Astrocyte of the hippocampus (primary cell): ENCODE data around the gene CMBL.
A peak's percentile ranks its signal among the peaks of the same experiment; 100 is the strongest.
"Not testable (repeated sequence)": the region's sequence is repeated elsewhere in the genome, so short reads cannot be mapped to it uniquely, and the experiment has no call there.

Source experiments
- DNase-seq: peaks from one replicate; pipeline ENCODE4 v3.0.0; 2011; ENCODE audit warnings: low read depth, low spot score

CMBL gene

DNA sequence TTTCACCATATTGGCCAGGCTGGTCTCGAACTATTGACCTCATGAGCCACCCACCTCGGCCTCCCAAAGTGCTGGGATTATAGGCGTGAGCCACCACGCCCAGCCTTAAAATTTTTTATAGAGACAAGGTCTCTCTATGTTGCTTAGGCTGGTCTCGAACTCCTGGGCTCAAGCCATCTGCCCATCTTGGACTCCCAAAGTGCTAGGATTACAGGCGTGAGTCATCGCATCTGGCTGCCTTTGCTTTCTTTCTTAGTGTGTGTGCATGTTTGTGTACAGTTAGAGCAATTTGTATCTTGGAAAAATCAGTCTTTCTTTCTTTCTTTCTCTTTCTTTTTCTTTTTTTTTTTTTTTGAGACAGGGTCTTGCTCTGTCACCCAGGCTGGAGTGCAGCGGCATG lies 22.3 kb downstream of the CMBL start:
- not testable (repeated sequence) for DNase-seq

DNA sequence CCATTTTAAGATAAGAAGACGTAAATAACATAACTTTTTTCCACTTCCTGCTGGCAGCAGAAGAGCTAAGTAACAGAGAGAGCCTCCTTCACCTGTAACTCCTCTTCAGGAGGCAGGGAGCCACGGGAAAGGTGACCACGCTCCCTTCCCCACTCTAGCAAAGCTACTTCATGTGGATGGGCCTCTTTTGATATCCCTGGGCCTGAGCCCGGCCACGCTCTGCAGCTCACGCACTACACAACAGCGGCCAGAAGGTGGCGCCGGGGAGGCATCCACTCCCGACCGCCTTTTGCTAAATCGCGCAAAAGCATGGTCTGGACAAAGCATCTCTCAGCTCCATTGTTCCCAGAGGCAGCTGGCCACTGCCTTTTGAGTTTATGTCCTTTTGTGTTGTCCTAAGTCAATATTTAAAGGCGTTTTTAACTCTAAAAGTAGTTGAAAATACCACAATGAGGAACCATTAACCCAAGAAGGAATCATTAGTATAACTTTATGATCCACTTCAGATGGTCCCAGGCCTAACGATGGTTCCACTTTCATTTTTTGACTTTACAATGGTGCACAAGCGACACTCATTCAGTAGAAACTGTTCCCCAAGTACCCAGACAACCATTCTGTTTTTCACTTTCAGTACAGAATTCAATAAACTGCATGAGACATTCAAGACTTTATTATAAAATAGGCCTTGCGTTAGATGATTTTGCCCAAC lies 23.6 kb downstream of the CMBL start:
- DNase-seq, result peak; percentile 91

DNA sequence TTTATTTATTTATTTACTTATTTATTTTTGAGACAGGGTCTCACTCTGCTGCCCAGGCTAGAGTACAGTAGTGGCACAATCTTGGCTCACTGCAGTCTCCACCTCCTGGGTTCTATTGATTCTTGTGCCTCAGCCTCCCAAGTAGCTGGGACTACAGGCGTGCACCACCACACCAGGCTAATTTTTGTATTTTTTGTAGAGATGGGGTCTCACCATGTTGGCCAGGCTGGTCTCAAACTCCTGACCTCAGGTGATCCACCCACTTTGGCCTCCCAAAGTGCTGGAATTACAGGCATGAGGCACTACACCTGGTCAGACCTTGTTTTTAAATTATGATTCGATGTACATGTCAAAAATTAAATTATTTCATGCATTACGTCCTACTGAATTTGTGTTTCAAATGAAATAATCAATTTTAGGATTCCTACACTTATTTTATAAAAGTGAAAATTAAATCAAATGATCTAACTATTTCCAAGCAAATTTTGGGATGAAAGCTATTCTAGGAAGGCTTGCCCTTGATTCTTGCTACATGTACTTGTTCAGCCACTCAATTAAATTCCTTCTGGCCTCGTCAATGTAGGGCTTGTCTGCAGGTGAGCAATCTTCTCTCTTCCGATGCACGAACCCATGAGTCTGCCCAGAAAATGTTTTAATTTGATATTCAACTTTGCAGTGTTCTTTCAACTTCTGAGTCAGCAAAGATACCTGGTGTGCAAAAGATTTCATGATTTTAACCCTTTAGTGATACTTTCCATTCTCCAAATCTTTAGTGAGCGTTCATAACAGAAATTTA lies 27.6 kb downstream of the CMBL start:
- DNase-seq, result no peak

DNA sequence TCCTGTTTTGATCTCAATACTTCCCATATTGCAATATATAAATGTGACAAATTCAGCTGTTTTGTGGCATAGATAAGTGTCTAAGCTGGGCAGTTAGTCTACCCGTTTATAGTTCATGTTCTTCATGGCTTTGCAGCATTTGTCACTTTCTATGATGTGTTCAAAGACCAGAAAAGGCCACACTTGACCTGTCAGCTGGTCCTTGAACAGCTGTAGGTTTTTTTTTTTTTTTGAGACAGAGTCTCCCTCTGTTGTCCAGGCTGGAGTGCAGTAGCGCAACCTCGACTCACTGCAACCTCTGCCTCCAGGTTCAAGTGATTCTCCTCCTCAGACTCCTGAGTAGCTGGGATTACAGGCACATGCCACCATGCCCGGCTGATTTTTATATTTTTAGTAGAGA lies 28.4 kb downstream of the CMBL start:
- DNase-seq, result no peak

DNA sequence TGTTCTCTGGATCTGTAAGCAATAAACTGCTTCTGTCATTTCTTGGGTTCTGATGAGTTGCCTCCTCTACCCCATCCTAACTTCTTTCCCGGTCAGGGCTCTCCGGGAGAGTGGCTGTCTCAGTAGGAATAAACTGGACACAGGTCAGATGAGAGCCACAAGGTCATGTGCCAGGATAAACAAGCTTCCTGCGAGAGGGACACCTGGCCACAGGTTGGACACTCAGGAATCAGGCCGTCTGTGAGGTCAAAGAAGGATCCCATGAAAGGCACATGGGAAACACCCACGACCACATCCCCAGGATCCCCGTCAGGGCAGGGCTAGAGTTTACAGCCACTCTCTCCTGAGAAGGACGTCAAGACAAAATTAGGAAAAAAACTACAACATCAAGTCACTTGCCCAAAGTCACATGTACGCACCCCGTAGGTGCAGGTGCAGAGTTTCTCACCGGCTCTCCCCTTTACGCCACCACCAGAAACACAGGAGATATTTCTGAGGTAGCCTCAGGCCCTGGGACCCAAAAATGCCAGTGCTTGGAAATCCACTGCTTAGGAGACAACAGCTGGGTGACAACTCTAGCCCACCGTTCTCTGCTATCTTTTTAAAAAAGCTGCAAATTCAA lies 28.9 kb downstream of the CMBL start:
- DNase-seq, result no peak

DNA sequence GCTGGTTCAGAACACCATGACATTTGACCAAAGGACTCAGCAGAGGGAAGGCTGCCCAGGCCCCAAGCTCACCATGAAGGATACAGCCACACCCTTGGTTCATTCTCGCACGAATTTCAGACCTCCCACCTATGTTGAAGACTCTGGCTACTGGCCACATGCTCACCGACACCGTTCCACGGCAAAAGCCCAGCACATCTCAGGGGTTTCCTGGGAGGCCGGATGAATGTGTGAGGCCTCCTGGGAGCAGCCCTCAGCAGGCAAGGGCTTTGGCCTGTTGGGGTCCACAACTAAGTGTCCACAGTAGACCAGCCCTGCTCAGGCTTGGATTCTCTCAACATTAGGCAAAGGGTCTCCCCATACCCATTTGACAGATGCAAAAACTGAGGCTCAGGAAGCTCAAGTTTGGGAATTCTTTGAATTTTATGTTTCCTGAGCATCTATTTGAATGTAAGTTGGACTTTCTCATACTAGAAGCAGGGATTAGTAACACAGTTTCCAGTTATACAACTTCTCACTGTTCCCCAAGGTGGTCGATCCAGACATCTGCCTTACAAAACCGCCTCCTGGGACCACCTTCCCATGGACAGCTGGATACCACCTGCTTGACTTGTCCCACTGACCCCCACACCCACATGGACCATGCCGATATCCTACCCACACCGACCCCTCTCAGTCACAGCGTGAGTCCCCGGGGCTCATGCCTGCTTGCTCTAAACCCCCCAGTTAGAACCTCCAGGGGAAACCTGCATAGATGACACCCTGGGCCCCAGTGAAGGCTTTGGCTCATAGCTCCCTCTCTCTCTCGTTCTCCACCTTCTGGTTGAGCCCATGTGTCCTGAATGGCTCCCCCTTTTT lies 29.7 kb downstream of the CMBL start:
- no peak for DNase-seq

DNA sequence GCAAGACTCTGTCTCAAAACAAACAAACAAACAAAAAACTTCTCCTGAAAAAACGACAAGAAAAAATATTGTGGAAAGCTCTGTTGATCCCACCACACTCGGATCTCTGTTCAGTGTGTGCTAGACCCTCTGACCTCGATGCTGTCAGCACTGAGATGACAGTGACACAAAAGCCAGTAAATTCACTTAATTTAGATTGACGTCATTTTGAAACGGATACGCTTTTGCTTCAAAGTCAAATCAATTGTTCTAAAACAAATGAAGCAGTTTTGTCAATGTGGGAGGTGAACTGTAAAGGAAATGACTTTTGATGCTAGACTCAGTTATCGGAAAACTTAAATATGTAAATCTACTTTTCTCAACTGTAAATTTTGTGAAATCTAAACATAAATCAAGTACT lies 31.0 kb downstream of the CMBL start:
- no peak for DNase-seq

DNA sequence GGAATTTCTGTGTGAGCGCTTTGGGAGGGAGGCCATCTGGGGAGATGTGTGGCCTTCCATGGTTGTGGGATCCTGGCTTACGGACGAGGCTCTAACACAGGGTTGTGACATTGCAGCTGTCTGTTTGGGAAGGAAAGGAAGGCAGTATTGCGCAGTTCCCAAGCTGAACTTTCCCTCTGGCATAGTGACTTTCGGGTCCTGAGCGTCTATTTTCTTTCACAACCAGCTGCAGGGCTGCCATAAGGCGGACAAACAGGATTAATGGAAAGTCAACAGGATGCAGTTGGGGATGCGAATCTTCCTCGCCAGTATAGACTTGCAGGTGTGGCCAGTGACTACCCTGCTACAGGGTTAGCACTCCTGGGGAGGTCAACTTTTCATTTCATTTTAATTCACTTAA lies 31.7 kb downstream of the CMBL start:
- no peak for DNase-seq

DNA sequence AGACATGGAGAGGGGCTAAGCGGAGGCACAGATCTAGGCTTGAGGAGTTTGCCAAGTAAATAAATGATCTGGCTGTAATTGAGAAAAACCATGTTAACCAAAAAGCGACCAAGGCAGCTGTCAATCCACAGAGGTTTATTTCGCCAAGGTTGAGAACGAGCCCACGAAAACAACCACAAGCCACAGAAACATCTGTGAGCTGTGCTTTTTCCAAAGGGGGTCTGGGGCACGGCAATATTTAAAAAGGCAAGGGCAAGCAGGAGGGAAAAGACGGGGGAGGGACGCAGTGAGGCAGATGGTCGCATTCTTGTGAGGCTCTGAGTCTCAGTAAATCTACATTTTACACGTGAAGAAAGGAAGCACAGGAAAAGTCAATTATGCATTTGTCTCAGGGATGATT lies 32.2 kb downstream of the CMBL start:
- peak; percentile 30 for DNase-seq

DNA sequence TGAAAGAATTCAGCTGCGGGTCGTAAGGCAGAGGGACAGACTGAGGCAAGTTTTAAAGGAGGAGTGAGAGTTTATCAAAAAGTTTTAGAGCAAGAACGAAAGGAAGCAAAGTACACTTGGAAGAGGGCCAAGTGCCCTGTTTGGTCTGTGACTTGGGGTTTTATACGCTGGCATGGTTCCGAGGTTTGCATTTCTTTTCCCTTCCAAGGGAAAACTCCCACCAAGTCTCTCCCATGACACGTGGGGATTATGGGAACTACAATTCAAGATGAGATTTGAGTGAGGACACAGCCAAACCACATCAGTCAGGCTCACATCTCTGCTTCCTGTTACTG lies 34.9 kb downstream of the CMBL start:
- not testable (repeated sequence) for DNase-seq

DNA sequence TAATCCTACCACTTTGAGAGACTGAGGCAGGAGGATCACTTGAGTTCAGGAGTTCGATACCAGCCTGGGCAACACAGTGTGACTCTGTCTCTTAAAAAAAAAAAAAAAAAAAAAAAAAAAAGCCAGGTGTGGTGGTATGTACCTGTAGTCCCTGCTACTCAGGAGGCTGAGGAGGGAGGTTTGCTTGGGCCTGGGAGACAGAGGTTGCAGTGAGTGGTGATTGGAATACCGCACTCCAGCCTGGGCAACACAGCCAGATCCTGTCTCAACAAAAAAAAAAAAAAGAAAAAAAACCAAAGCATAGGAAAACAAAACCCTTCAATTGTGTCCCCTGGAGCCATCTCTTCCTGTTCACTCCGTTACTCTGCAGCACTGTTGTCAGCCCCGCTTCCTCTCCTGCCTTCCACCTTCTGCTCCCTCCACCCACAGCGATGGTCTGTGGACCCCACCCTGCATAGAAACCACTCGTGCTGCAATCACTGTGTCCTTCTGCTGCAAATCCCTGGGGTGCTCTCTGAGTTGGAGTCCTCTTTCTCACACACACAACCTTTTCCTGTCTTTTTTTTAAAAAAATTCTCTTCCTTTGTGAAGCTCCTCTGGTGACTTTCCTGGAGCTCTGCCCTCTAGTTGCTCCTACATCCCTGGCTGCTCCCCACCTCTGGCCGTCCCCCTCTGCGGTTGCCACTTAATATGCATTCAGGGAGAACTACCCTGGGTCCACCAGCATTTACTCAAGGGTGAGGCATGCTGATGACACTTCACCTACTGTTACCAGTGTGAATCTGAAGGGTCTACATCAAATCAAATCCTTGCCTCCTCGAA lies 35.4 kb downstream of the CMBL start:
- no peak for DNase-seq

DNA sequence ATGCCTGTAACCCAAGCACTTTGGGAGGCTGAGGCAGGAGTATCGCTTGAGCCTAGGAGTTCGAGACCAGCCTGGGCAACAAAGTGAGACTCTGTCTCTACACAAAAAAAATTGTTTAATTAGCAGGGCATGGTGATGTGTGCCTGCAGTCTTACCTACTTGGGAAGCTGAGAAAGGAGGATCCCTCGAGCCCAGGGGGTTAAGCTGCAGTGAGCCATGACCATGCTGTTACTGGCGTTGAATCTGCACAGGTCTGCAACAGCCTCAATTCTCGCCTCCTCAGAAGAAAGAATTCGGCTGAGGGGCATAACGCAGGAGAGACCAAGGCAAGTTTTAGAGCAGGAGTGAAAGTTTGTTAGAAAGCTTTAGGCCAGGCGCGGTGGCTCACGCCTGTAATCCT lies 39.6 kb downstream of the CMBL start:
- DNase-seq, result no peak

DNA sequence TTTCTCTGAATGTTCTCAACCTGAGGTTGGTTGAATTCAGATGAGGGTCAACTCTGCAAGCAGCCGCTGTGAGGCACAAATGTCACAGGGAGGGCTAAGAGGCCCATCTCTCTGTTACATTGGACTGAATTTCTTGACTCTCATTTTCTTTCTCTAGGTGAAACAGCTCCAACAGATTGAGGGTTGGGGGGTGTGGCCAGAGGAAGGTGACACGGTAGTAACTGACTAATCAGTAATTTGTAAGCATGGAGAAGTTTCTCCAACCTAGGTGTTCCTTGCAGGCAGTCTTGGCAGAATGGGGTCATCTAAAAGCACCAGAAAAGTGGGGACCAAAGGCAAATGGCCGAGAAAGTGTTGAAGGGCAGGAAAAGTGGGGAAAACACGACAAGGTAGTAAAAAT lies 40.9 kb downstream of the CMBL start:
- DNase-seq, result no peak

DNA sequence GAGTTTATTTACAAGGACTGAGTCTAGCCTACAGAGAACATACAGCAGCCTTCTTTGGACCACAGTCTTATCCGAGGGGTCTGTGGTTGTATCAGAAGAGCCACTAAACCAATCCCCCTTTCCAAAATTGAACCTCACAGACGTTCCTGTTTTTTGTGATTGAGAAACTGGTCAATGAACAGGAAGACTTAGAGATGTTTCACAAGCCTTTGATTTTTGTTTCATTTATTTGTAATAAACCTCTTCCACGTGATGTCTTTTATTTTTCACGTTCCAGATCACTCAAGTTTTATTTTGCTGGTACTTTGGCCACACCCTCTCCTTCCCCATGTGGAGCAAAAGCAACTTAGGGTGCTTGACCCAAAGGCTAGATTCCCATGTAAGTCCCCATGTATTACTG lies 41.6 kb downstream of the CMBL start:
- no peak for DNase-seq

DNA sequence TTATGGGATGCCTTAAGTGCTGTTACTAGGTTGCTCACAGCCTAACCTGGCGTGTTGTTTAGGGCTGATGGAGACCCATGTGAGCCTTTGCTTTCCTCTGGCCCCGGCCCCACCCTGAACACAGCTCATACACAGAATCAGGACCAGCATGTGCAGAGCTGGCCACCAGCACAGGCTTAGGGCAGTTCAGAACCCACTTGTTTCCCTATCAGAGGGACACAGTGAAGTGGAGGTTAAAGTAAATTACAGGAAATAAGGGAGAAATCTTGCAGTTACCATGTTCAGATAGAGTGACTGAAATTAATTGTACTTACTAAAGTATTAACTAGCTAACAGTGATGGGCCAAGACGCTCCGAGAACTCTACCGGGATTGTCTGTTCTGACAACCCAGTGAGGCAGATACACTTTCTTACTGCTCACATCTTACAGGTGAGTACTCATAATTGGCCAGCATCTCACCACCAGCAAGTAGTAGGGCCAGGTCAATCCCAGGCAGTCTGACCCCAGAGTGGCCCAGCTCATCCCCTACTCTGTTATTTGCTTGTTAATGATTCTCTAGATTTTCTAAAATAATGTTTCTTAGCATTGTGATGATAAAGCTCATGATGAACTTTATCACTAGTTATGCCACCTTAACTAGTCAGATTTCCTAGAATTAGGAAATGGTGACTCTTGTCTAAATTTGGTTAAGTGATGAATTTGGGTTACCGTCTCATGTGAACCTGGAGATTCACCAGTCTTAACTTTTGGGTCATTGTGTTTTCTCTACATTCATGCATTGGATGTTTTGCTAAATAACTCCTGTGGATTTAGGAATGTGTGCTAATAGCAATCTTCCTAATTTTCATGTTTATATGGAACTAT lies 42.2 kb downstream of the CMBL start:
- no peak for DNase-seq

DNA sequence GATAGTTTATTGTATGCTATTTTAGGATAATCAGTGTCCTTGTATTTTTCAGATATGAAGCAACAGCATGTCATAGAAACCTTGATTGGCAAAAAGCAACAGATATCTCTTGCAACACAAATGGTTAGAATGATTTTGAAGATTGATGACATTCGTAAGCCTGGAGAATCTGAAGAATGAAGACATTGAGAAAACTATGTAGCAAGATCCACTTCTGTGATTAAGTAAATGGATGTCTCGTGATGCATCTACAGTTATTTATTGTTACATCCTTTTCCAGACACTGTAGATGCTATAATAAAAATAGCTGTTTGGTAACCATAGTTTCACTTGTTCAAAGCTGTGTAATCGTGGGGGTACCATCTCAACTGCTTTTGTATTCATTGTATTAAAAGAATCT lies 43.1 kb downstream of the CMBL start:
- no peak for DNase-seq

DNA sequence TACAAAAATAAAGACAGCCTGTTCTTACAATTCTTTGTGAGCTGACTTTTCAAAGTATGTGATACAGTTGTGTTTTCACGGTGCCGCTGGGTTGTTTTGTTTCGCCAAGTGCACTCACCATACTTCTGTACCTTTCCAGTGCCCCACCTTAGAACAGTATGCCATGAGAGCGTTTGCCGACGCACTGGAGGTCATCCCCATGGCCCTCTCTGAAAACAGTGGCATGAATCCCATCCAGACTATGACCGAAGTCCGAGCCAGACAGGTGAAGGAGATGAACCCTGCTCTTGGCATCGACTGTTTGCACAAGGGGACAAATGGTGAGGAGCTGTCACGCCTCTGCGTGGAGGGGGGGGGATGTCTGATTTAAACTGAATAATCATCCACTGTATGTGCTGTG lies 44.7 kb downstream of the CMBL start:
- DNase-seq, result no peak

DNA sequence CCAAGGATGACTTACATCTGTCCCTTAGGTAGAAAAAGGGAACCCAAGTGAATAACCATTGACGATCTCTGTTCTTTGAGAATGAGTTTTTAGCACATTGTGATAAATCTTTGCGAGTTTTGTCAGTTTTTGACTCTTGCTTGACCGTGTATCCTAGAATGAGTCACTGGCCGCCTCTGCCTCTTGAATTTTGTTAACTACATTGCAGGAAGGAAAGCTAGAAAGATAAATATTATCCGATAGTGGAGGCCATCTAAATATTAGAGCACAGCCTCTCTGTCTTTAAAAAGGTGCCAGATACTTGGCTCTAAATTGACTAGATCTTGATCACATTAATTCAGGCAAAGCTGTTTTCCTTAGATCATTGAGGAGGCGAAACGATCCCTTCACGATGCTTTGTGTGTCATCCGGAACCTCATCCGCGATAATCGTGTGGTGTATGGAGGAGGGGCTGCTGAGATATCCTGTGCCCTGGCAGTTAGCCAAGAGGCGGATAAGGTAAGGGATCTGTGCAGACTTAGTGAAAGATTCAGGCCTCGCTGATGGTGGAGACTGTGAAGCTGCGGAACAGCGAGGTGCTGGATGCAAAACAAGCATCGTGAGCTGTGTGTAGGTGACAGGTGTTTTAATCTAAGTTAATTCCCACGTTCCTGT lies 45.5 kb downstream of the CMBL start:
- no peak for DNase-seq

DNA sequence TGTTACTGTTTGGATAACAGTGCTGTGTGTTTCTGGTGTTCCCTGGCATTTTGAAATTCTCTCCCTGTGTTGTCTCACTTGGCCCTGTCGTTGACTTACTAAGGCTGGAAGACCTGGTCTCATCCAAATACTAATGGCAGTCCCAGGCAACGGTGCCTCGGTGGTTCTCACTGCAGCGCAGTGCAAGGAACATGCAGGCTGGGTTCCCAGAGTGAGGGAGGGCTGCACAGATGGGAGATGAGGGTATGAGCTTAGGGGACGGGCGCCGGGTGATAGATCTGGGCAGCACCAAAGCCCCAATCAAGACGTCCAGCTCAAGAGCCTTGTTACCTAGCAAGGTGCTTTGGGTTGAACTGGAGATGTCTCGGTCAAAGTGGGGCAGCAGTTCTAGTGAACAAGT lies 46.6 kb downstream of the CMBL start:
- no peak for DNase-seq

DNA sequence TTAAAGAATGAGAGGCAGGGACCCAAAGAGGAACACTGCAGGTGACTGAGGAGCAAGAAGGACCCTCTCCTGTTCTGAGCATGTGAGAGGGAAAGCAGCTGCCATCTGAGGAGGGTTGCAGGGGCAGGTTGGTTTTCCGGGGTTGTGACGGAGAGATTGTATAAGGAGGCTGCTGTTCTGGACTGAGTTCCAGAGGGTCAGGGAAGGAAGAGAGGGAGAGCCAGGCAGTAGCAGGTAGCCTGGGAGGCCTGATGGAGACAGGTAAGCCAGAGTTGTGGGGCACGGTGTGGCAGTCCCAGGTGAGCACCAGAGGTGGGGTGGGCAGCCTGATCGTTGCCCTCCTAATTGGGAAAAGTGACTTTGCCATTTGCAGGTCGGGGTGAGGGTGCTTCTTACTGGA lies 47.8 kb downstream of the CMBL start:
- DNase-seq, result no peak
